HG02938 (cell line): ENCODE measurements around the gene NPC1.
A peak's percentile ranks its signal among the peaks of the same experiment; 100 is the strongest.
"Not testable (repeated sequence)": the region's sequence is repeated elsewhere in the genome, so short reads cannot be mapped to it uniquely, and the experiment has no call there.

Experiments used
- ATAC-seq: cut with Tn5 transposase; IDR thresholded peaks from one replicate; pipeline ENCODE4 v1.9.1; 2021; ENCODE audit warnings: mild to moderate bottlenecking, moderate library complexity; ENCODE audit not compliant: unreplicated experiment

The NPC1 gene

GRCh38 chr18:23494992-23495391, 91.3 kb downstream of the NPC1 start:
- ATAC-seq = no peak

- no peak for ATAC-seq
These were observed 92.7 kb downstream of the NPC1 start for GRCh38 chr18:23493654-23494053.

GRCh38 chr18:23489586-23489985, 96.7 kb downstream of the NPC1 start:
- not testable (repeated sequence) for ATAC-seq

GRCh38 chr18:23487738-23488570, 98.4 kb downstream of the NPC1 start:
- ATAC-seq = peak; percentile 73

- ATAC-seq = no peak
These were observed 100.9 kb downstream of the NPC1 start for GRCh38 chr18:23485386-23485785.

- no peak for ATAC-seq
These were observed 101.6 kb downstream of the NPC1 start for GRCh38 chr18:23484561-23485182.
